Activated naive CD4-positive, alpha-beta T cell treated with anti-CD3 and anti-CD28 coated beads for 36 hours (primary cell): ENCODE results near the gene CABLES1. TPM values are rescaled to one million over a fixed set of nuclear protein-coding genes. Genes with fewer than 3 reads are reported as not detected.
A peak's percentile ranks its signal among the peaks of the same experiment; 100 is the strongest.

ENCODE experiments used
- CTCF ChIA-PET: fragments of 350-600 bp; sonication (Branson Sonifier 250); formaldehyde crosslinking; loops from one replicate; lab custom pipeline; 2021; ENCODE audit warnings: antibody characterized with exemption; lab: Charles Lee
- DNase-seq: peaks from one replicate; pipeline ENCODE4 v3.0.0-alpha.2; 2020
- H3K27ac Mint-ChIP-seq: one replicate; pipeline ENCODE4 v1.8.0; 2021; ENCODE audit warnings: mild to moderate bottlenecking, mixed read lengths
- H3K27me3 Mint-ChIP-seq: one replicate; pipeline ENCODE4 v1.8.0; 2021; ENCODE audit warnings: low read depth, mixed read lengths
- H3K36me3 Mint-ChIP-seq: one replicate; pipeline ENCODE4 v1.8.0; 2021; ENCODE audit warnings: low read depth, mixed read lengths
- H3K4me1 Mint-ChIP-seq: one replicate; pipeline ENCODE4 v1.8.0; 2021; ENCODE audit warnings: low read depth, mixed read lengths
- H3K4me3 Mint-ChIP-seq: one replicate; pipeline ENCODE4 v1.8.0; 2021; ENCODE audit warnings: mild to moderate bottlenecking, moderate library complexity, mixed read lengths
- H3K9me3 Mint-ChIP-seq: one replicate; pipeline ENCODE4 v1.8.0; 2021; ENCODE audit warnings: mixed read lengths
- intact Hi-C: fragments of 100-400 bp; cut with micrococcal nuclease; formaldehyde crosslinking; loops from one replicate; pipeline ENCODE4 v1.15.1; 2023
- total RNA-seq, 2 experiments: library from RNA; stranded (reverse); gene quantifications; one replicate each; pipeline ENCODE4 v1.2.3, GENCODE V29; 2021

Gene CABLES1
- total RNA-seq, 2 experiments from 2014 or later: 0.12 to 0.38 TPM

DNA sequence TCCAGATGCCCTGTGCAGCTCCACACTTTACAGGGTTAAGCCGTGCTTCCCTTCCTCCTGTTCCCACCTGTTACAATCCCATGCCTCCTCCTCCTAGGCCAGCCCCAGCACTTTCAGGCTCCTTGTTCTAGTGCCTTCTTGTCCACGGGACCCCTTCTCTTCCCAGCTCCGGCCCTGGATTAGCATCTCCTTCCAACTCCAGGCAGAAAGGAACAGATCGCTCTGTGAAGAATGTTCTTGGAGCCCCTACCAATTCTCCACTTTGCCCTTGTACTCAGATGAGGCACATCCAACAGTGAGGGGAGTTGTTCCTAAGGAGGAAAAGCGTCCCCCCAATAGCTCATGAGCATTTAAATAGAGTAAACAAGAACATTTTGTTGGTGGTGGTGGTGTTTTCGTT lies 72.7 kb downstream of the CABLES1 start:
- DNase-seq: no peak
- CTCF ChIA-PET: interaction anchor here (1.0 to 2.9 kb wide), 6 partner anchors 9 to 247 kb away, joined by 3 to 12 read pairs (median 3); no protein-coding TSS in a partner anchor
- Mint-ChIP-seq H3K4me3 (no peak overlapping the region), H3K4me1 (peaks cover 16% of the 10 kb centered on the region), H3K36me3 (peaks cover 3% of the 10 kb centered on the region), H3K9me3 (peaks cover 8% of the 10 kb centered on the region), H3K27me3 (peaks cover 6% of the 10 kb centered on the region), H3K27ac (no peak overlapping the region)
- intact Hi-C loops: no loop called here

DNA sequence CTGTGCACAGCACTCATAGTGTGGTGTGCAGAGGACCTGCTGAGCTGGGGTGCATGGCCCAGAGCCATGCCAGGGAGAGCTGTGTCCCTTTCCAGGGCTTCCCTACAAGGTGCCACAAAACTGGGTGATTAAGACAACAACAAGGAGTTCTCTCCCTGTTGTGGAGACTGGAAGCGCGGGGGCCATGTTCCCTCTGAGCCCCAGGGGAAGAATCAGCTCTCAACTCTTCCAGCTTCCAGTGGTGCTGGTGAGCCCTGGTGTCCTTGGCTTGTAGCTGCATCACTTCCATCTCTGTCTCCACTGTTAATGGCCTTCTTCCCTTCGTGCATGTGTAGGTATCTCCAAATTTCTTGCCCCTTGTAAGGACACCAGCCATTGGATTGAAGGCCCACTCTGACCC lies 73.3 kb downstream of the CABLES1 start:
- peaks cover 14% of the 10 kb centered on the region for H3K4me1 Mint-ChIP-seq
- CTCF ChIA-PET: interaction anchor here (1.1 to 2.9 kb wide), 4 partner anchors 10 to 248 kb away, joined by 3 to 12 read pairs (median 3); no protein-coding TSS in a partner anchor
- H3K27ac Mint-ChIP-seq: peak overlapping the region; percentile 19
- H3K27me3 Mint-ChIP-seq: peaks cover 4% of the 10 kb centered on the region
- H3K36me3 Mint-ChIP-seq: peaks cover 3% of the 10 kb centered on the region
- peaks cover 8% of the 10 kb centered on the region for H3K9me3 Mint-ChIP-seq
- intact Hi-C loops: no loop called here
- DNase-seq: no peak
- H3K4me3 Mint-ChIP-seq: no peak overlapping the region

DNA sequence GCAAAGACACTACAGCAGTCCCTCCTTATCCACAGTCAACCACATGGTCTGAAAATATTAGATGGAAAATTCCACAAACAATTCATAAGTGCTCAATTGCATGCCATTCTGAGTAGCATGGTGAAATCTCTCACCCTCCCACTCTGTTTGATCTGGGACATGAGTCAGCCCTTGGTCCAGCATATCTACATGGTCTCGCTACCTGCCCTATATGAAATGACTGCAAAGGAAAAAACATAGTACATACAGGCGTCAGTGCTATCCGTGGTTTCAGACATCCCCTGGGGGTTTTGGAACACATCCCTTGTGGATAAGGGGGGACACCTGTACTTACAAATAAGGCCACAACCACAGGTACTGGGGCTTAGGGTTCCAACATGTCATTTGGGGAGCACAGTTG lies 73.7 kb downstream of the CABLES1 start:
- Mint-ChIP-seq H3K4me1 (peaks cover 14% of the 10 kb centered on the region), H3K4me3 (no peak overlapping the region), H3K36me3 (peaks cover 3% of the 10 kb centered on the region), H3K27me3 (peaks cover 4% of the 10 kb centered on the region), H3K27ac (peak overlapping the region; percentile 19), H3K9me3 (peaks cover 8% of the 10 kb centered on the region)
- DNase-seq: peak; percentile 35
- intact Hi-C loops: loop anchor here (1.0 kb wide), 1 partner anchor 22 kb away; no protein-coding TSS in a partner anchor
- CTCF ChIA-PET: interaction anchor here (0.5 to 1.3 kb wide), 2 partner anchors 248 to 285 kb away, joined by 3 read pairs; no protein-coding TSS in a partner anchor

DNA sequence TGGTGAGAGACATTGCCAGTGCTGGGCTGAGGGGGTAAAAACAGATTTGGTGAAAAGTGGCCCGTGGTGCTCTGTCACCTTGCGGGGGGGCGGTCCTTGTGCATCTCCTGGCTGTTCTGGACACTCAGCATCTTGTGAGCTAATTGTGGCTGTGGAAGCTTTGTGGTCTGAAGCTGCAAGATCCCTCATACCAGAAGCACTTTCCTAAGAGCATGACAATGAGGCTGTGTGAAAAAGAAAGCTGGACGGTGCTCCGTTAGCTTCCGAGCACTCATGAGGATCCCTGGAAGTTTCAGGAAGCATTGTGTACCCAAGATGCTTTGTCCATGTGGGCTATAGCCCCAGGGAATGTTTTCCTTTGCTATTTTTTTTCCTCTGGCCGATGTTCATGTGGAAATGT lies 74.5 kb downstream of the CABLES1 start:
- no peaks in the 10 kb centered on the region for H3K36me3 Mint-ChIP-seq
- H3K27me3 Mint-ChIP-seq: peaks cover 2% of the 10 kb centered on the region
- intact Hi-C loops: loop anchor here (1.0 kb wide), 1 partner anchor 22 kb away; no protein-coding TSS in a partner anchor
- H3K9me3 Mint-ChIP-seq: peaks cover 4% of the 10 kb centered on the region
- no peak overlapping the region for H3K27ac Mint-ChIP-seq
- peaks cover 12% of the 10 kb centered on the region for H3K4me1 Mint-ChIP-seq
- DNase-seq: no peak
- H3K4me3 Mint-ChIP-seq: no peak overlapping the region
- CTCF ChIA-PET: interaction anchor here (0.5 kb wide), 1 partner anchor 285 kb away, joined by 3 read pairs; no protein-coding TSS in a partner anchor

DNA sequence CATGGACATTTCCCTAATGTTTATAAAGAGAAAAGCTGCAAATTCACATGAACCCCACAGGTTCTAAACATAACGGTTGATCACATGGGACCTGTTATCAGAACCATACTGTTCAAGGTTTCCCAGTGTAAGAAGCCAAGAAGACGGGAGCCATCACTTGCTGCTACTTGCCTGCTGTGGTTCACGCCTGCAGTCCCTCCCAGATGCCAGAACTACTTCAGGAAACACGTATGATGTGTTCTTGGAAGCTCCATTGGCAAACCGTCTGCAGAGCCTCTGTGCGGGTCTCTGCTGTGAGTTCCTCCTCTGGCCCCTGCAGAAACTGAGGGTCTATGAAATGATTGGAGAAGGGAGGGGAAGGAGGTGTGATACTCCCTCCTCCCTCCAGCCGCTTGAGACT lies 75.2 kb downstream of the CABLES1 start:
- Mint-ChIP-seq H3K4me3 (no peak overlapping the region), H3K27me3 (peaks cover 2% of the 10 kb centered on the region), H3K27ac (no peak overlapping the region), H3K36me3 (no peaks in the 10 kb centered on the region), H3K9me3 (peaks cover 4% of the 10 kb centered on the region), H3K4me1 (peaks cover 12% of the 10 kb centered on the region)
- no peak for DNase-seq
- CTCF ChIA-PET: no interaction called here
- intact Hi-C loops: no loop called here

DNA sequence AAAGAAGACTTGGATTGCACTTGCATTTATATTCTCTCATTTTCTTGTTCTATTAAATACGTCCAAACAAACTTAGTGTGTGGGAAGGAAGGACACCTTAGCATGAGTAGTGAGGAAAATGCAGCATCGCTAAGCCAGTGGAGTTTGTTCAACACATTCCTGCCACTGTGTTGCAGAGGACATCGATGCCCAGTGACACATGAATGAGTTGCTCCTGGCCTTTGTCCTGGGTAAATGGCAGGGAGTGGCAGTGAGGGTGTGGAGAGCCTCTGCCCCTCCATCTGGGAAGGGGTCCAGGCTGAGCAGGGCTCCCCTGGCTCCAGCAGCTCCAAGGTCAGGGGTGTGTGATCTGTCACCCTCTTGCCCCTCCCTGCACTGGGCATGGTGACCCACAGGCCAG lies 75.9 kb downstream of the CABLES1 start:
- H3K4me3 Mint-ChIP-seq: no peak overlapping the region
- CTCF ChIA-PET: no interaction called here
- no peak overlapping the region for H3K27ac Mint-ChIP-seq
- H3K36me3 Mint-ChIP-seq: no peaks in the 10 kb centered on the region
- intact Hi-C loops: no loop called here
- H3K9me3 Mint-ChIP-seq: peaks cover 4% of the 10 kb centered on the region
- peaks cover 12% of the 10 kb centered on the region for H3K4me1 Mint-ChIP-seq
- no peak for DNase-seq
- peaks cover 2% of the 10 kb centered on the region for H3K27me3 Mint-ChIP-seq

DNA sequence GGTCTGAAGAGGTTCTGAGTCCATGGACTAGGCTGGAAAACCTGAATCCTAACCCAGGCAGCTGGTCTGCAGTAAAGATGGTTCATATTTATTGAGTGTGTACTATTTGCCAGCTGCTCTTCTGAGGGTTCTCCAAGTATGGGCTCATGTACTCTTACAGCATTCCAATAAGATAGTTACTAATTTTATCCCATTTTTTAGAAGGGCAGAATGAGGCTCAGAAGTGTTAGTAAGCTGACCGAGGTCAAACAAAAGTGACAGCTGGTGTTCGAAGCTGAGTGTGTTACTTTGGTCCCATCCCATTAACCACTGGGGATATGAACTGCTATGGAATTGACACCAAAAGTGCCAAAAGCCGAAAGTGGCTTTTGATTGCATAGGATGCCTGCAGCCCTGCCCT lies 76.9 kb downstream of the CABLES1 start:
- H3K4me3 Mint-ChIP-seq: no peak overlapping the region
- H3K36me3 Mint-ChIP-seq: no peaks in the 10 kb centered on the region
- CTCF ChIA-PET: interaction anchor here (0.6 kb wide), 1 partner anchor 150 kb away, joined by 3 read pairs; no protein-coding TSS in a partner anchor
- DNase-seq: no peak
- no peaks in the 10 kb centered on the region for H3K27me3 Mint-ChIP-seq
- no peak overlapping the region for H3K27ac Mint-ChIP-seq
- H3K9me3 Mint-ChIP-seq: peaks cover 4% of the 10 kb centered on the region
- intact Hi-C loops: no loop called here
- peaks cover 12% of the 10 kb centered on the region for H3K4me1 Mint-ChIP-seq

DNA sequence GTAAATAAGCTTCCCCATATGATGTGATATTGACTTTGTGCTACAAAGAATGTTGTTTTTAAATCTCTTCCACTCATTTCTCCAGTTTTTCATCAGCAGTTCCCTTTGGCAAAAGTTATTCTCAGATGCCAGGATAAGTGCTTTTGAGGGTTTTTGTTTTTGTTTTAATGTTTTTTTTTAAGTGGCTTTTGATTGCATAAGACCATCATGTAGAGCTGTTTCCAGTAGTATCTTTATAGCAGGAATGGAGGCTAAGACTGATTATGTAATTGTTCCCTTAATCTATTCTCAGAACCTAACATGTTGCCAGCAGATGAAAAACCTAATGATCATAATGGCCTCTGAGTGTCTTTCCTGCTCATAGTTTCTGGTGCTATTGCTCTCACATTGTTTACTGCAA lies 77.9 kb downstream of the CABLES1 start:
- Mint-ChIP-seq H3K4me1 (peaks cover 9% of the 10 kb centered on the region), H3K27ac (no peak overlapping the region), H3K27me3 (no peaks in the 10 kb centered on the region), H3K4me3 (no peak overlapping the region), H3K36me3 (no peaks in the 10 kb centered on the region), H3K9me3 (peaks cover 4% of the 10 kb centered on the region)
- no peak for DNase-seq
- intact Hi-C loops: no loop called here
- CTCF ChIA-PET: no interaction called here

DNA sequence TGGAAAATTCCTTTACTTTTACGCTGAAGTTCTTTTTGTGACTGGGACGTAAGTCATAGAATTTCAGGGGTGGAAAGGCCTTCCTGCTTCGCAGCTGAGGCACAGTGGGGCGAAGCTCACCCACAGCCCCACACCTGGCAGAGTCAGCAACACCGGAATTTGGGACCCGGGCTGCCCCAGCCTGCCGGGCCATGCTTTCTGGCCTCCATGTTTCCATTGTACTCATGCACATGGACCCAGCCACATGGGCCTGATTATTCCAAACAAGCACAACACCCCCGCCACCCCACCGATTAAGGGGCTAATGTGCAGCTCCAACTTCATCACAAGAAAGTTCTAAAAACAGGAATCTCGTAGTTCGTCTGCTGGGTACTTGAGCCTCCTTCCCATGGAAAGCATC lies 82.5 kb downstream of the CABLES1 start:
- H3K27me3 Mint-ChIP-seq: no peaks in the 10 kb centered on the region
- no peak overlapping the region for H3K27ac Mint-ChIP-seq
- H3K9me3 Mint-ChIP-seq: no peaks in the 10 kb centered on the region
- H3K4me3 Mint-ChIP-seq: no peak overlapping the region
- intact Hi-C loops: no loop called here
- no peak for DNase-seq
- no peaks in the 10 kb centered on the region for H3K4me1 Mint-ChIP-seq
- CTCF ChIA-PET: no interaction called here
- H3K36me3 Mint-ChIP-seq: no peaks in the 10 kb centered on the region

DNA sequence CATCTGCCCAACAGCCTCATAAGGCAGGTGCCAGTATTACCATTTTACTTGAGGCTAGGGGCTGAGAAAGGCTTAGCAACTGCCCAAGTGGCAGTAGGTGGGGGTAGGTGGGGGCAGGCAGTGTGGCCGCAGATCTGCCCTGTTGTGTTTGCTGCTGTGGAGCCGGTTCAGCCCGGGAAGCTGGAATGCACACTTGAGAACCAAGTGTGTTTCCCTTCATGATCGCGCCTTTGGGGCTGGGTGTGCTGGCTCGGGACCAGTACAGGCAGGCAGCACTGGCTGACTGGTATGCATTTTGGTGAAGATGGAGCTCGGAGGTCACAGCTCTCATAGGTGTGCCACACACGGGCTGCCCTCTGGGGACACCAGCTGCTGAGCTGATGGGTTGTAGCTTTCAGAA lies 85.1 kb downstream of the CABLES1 start:
- H3K4me1 Mint-ChIP-seq: no peaks in the 10 kb centered on the region
- H3K27ac Mint-ChIP-seq: no peak overlapping the region
- CTCF ChIA-PET: interaction anchor here (0.6 kb wide), 2 partner anchors 13 to 87 kb away, joined by 3 to 5 read pairs; no protein-coding TSS in a partner anchor
- H3K27me3 Mint-ChIP-seq: no peaks in the 10 kb centered on the region
- H3K4me3 Mint-ChIP-seq: no peak overlapping the region
- H3K36me3 Mint-ChIP-seq: no peaks in the 10 kb centered on the region
- H3K9me3 Mint-ChIP-seq: no peaks in the 10 kb centered on the region
- no peak for DNase-seq
- intact Hi-C loops: no loop called here

DNA sequence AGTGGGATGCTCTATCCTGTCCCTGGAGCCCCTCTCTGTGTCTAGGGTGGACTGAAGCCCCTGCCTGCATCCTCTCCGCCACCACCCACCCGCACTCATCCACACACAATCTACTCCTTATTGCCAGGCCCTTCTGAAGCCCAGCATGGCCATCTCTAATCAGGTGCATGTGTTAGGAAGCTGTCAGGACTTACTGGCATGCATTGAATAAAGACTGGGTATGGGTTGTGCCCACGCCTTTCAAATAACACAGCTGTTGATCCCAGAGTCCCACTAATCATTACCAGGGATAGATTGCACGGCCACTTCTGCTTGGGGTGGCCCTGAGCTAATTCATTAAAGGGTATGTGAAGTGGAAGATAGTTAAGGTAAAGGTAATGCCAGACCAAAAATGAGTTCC lies 88.4 kb downstream of the CABLES1 start:
- CTCF ChIA-PET: no interaction called here
- no peaks in the 10 kb centered on the region for H3K36me3 Mint-ChIP-seq
- no peak overlapping the region for H3K27ac Mint-ChIP-seq
- no peak for DNase-seq
- peaks cover 15% of the 10 kb centered on the region for H3K4me1 Mint-ChIP-seq
- H3K9me3 Mint-ChIP-seq: no peaks in the 10 kb centered on the region
- intact Hi-C loops: no loop called here
- no peaks in the 10 kb centered on the region for H3K27me3 Mint-ChIP-seq
- no peak overlapping the region for H3K4me3 Mint-ChIP-seq

DNA sequence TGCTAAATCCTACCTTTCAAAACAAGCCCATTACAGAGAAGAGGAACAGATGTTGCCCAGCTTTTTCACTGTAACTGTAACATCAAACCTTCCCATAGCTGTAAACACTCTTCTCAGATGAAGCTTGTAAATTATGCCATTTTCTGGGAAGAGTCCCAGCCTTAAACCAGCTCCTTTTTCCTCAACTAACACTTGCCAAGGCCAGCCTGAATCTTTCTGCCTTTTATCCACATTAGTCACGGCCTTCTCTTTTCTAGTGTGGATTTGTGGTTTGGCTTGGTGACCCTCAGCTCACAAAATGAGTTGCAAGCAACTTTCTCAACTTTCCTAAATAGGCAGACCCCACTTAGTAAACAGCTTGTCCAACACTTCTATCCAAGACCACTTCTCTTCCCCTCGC lies 90.2 kb downstream of the CABLES1 start:
- H3K36me3 Mint-ChIP-seq: no peaks in the 10 kb centered on the region
- H3K27ac Mint-ChIP-seq: no peak overlapping the region
- H3K9me3 Mint-ChIP-seq: no peaks in the 10 kb centered on the region
- peaks cover 30% of the 10 kb centered on the region for H3K4me1 Mint-ChIP-seq
- CTCF ChIA-PET: interaction anchor here (0.6 to 1.4 kb wide), 2 partner anchors 9 to 395 kb away, joined by 3 read pairs; no protein-coding TSS in a partner anchor
- no peak for DNase-seq
- no peaks in the 10 kb centered on the region for H3K27me3 Mint-ChIP-seq
- no peak overlapping the region for H3K4me3 Mint-ChIP-seq
- intact Hi-C loops: no loop called here

DNA sequence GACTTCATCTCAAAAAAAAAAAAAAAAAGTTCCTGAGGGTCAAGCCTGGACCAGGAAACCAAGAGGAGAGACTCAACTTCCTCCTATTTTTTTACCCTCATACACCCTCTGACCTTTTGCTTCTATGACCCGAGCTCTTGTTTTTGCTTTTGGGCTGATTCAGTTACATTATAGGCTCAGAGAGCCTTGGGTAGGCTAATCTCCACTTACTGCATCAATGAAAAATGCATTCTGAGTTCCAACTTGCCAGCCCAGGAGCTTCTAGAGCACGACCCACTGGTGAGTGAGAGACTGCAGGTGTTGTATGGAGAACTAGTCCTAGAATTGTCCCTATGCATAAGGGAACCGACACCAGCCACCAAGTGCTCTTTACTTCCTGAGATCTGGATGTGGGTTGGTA lies 91.1 kb downstream of the CABLES1 start:
- CTCF ChIA-PET: interaction anchor here (0.6 kb wide), 1 partner anchor 10 kb away, joined by 4 read pairs; no protein-coding TSS in a partner anchor
- Mint-ChIP-seq H3K9me3 (no peaks in the 10 kb centered on the region), H3K36me3 (no peaks in the 10 kb centered on the region), H3K27ac (no peak overlapping the region), H3K4me3 (no peak overlapping the region), H3K4me1 (peaks cover 35% of the 10 kb centered on the region), H3K27me3 (no peaks in the 10 kb centered on the region)
- DNase-seq: no peak
- intact Hi-C loops: no loop called here
